ENCODE results near the gene MYNN. TPM values are rescaled to one million over a fixed set of nuclear protein-coding genes. Genes with fewer than 3 reads are reported as not detected.

The MYNN gene
- total and polyA plus RNA-seq, 2 donors (not counting 1 experiment from before 2014, with no cell fraction given): 14.7 to 24.0 TPM

- no peak overlapping the region for H3K9ac ChIP-seq (ENCODE audit: low read length)
- no peaks in the 10 kb centered on the region for H3K36me3 ChIP-seq (replicated peaks in 1 of 2; ENCODE audit: control extremely low read depth in 1 of 2, control insufficient read depth in 1 of 2, extremely low read depth in 1 of 2, insufficient read depth in 2 of 2, low read length in 1 of 2)
- ATAC-seq (ENCODE audit: low read depth) (no peak), DNase-seq (no peak)
- H3K4me2 ChIP-seq (replicated peaks; ENCODE audit: low read depth, low read length, poor library complexity, severe bottlenecking): no peak overlapping the region
- H4K20me1 ChIP-seq (ENCODE audit: control insufficient read depth, insufficient read depth, low read length, poor library complexity, severe bottlenecking): no peaks in the 10 kb centered on the region
- Mint-ChIP-seq H3K27ac (no peak overlapping the region), H3K27me3 (no peaks in the 10 kb centered on the region), H3K4me3 (no peak overlapping the region), H3K4me1 (no peaks in the 10 kb centered on the region), H3K9me3 (ENCODE audit: insufficient read depth) (peaks cover 2% of the 10 kb centered on the region)
- peaks cover 0 to 3% (median 0%) of the 10 kb centered on the region in 4 experiments for H3K27me3 ChIP-seq (replicated peaks in 1 of 4; ENCODE audit: control extremely low read depth in 1 of 4, control insufficient read depth in 3 of 4, insufficient read depth in 4 of 4, low read length in 3 of 4)
- H3K9me3 ChIP-seq (ENCODE audit: control extremely low read depth in 1 of 3, control insufficient read depth in 2 of 3, insufficient read depth in 1 of 3, low read length in 2 of 3): peaks cover 0 to 3% (median 0%) of the 10 kb centered on the region in 3 donors
- POLR2A ChIA-PET: no interaction called here
- H3K4me1 ChIP-seq (ENCODE audit: control insufficient read depth in 2 of 2, insufficient read depth in 2 of 2, low read length in 2 of 2): no peaks in the 10 kb centered on the region
- no peak overlapping the region for H2AFZ ChIP-seq (ENCODE audit: insufficient read depth, low read depth, low read length, poor library complexity, severe bottlenecking)
- CTCF ChIA-PET: no interaction called here
- H3K27ac ChIP-seq (ENCODE audit: low read length in 2 of 2): no peak overlapping the region
- no peak overlapping the region for H3K4me3 ChIP-seq (ENCODE audit: control extremely low read depth in 1 of 5, extremely low read depth in 1 of 5, insufficient read depth in 1 of 5, low read depth in 2 of 5, low read length in 4 of 5)
- intact Hi-C loops (cut with micrococcal nuclease): no loop called here
- TF ChIP-seq EZH2 (IDR thresholded peaks at IDR 0.05; ENCODE audit: borderline replicate concordance, insufficient read depth, low read depth, low read length, poor library complexity, severe bottlenecking): no peak
- TF ChIP-seq CTCF (IDR thresholded peaks at IDR 0.05): no peak
- no peaks in the 10 kb centered on the region for H3K79me2 ChIP-seq (ENCODE audit: control insufficient read depth, insufficient read depth, low read length)
- no CpG with 5 or more reads among the region's 2 CpGs for WGBS (ENCODE audit: insufficient coverage)
Measured at GRCh38 chr3:169739067-169739466, 34.1 kb upstream of the MYNN start.

DNA sequence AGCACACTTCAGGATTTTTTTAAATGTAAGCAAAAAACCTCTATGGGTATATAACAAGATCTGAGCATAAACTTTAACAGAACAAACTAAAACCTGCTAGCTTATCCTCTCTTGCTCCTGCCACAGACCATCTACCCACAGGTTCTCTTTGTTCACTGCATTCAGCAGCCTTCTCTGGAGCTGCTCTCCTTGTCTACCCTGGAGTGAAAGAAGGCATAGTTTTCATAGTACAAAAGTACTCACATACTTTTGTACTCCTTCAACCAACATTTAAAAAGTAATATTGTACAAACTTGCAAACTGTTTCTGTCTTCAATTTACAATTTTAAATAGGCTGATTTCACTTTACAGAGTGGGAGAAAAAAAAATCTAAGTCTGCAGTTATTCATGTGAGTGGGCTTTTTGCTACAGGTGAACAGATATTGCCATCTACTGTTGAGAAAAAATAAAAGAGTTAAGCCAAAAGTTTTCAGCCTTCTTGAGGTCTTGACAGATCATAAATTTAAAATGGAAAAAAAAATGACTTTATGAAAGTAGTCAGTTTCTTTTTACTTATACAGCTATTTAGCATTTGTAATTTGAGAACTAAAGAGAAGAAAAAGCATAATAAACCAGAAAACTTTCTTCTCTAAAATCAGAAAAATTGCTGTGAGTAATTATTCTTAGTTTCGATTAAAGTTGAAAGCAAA lies 28.7 kb upstream of the MYNN start:
- intact Hi-C loops (cut with micrococcal nuclease): loop anchor here (5.0 kb wide), 2 partner anchors 597 to 1532 kb away; no protein-coding TSS in a partner anchor
- H3K9me3 ChIP-seq (ENCODE audit: control extremely low read depth in 1 of 3, control insufficient read depth in 2 of 3, insufficient read depth in 1 of 3, low read length in 2 of 3): peaks cover 0 to 1% (median 0%) of the 10 kb centered on the region in 3 donors
- Mint-ChIP-seq H3K4me3 (no peak overlapping the region), H3K4me1 (no peaks in the 10 kb centered on the region), H3K27ac (no peak overlapping the region), H3K27me3 (peaks cover 29% of the 10 kb centered on the region), H3K9me3 (ENCODE audit: insufficient read depth) (no peaks in the 10 kb centered on the region)
- POLR2A ChIA-PET: no interaction called here
- H3K4me3 ChIP-seq (ENCODE audit: control extremely low read depth in 1 of 5, extremely low read depth in 1 of 5, insufficient read depth in 1 of 5, low read depth in 2 of 5, low read length in 4 of 5): no peak overlapping the region
- H2AFZ ChIP-seq (ENCODE audit: insufficient read depth, low read depth, low read length, poor library complexity, severe bottlenecking): no peak overlapping the region
- H3K4me1 ChIP-seq (ENCODE audit: control insufficient read depth in 2 of 2, insufficient read depth in 2 of 2, low read length in 2 of 2): no peaks in the 10 kb centered on the region
- H3K4me2 ChIP-seq (replicated peaks; ENCODE audit: low read depth, low read length, poor library complexity, severe bottlenecking): no peak overlapping the region
- peak; percentile 23 for DNase-seq
- WGBS (ENCODE audit: insufficient coverage): no CpG with 5 or more reads among the region's 1 CpG
- no peak for ATAC-seq (ENCODE audit: low read depth)
- CTCF ChIA-PET: interaction anchor here (0.7 to 3.3 kb wide), 13 partner anchors 13 to 1698 kb away, joined by 3 to 16 read pairs (median 3); no protein-coding TSS in a partner anchor
- H4K20me1 ChIP-seq (ENCODE audit: control insufficient read depth, insufficient read depth, low read length, poor library complexity, severe bottlenecking): no peaks in the 10 kb centered on the region
- no peak overlapping the region for H3K27ac ChIP-seq (ENCODE audit: low read length in 2 of 2)
- H3K79me2 ChIP-seq (ENCODE audit: control insufficient read depth, insufficient read depth, low read length): no peaks in the 10 kb centered on the region
- no peak overlapping the region for H3K9ac ChIP-seq (ENCODE audit: low read length)
- no peak for TF ChIP-seq EZH2 (IDR thresholded peaks at IDR 0.05; ENCODE audit: borderline replicate concordance, insufficient read depth, low read depth, low read length, poor library complexity, severe bottlenecking)
- TF ChIP-seq CTCF (IDR thresholded peaks at IDR 0.05): peak; percentile 46
- H3K27me3 ChIP-seq (replicated peaks in 1 of 4; ENCODE audit: control extremely low read depth in 1 of 4, control insufficient read depth in 3 of 4, insufficient read depth in 4 of 4, low read length in 3 of 4): peaks cover 0 to 16% (median 11%) of the 10 kb centered on the region in 4 experiments
- no peaks in the 10 kb centered on the region for H3K36me3 ChIP-seq (replicated peaks in 1 of 2; ENCODE audit: control extremely low read depth in 1 of 2, control insufficient read depth in 1 of 2, extremely low read depth in 1 of 2, insufficient read depth in 2 of 2, low read length in 1 of 2)
